Activated CD4-positive, alpha-beta memory T cell treated with anti-CD3 and anti-CD28 coated beads, Interleukin-2, amount 10 ng/mL, durations not matched to agents 7 days and 5 days (primary cell): Measurements from ENCODE around the gene IBA57. TPM values are rescaled to one million over a fixed set of nuclear protein-coding genes. Genes with fewer than 3 reads are reported as not detected.

ENCODE experiments used
- CTCF ChIA-PET: fragments of 350-600 bp; sonication (Branson Sonifier 250); formaldehyde crosslinking; loops from one replicate; lab custom pipeline; 2021; ENCODE audit warnings: antibody characterized with exemption, inconsistent platforms; lab: Charles Lee
- POLR2A ChIA-PET: fragments of 350-600 bp; sonication (Branson Sonifier 250); formaldehyde crosslinking; loops from one replicate; lab custom pipeline; 2021; ENCODE audit warnings: antibody characterized with exemption; lab: Charles Lee
- DNase-seq: peaks from one replicate; pipeline ENCODE4 v3.0.0-alpha.2; 2020
- H3K27ac Mint-ChIP-seq: one replicate; pipeline ENCODE4 v1.8.0; 2021; ENCODE audit warnings: mild to moderate bottlenecking, mixed read lengths
- H3K27me3 Mint-ChIP-seq: one replicate; pipeline ENCODE4 v1.8.0; 2021; ENCODE audit warnings: mixed read lengths
- H3K36me3 Mint-ChIP-seq: one replicate; pipeline ENCODE4 v1.8.0; 2021; ENCODE audit warnings: low read depth, mixed read lengths
- H3K4me1 Mint-ChIP-seq: one replicate; pipeline ENCODE4 v1.8.0; 2021; ENCODE audit warnings: mixed read lengths
- H3K4me3 Mint-ChIP-seq: one replicate; pipeline ENCODE4 v1.8.0; 2021; ENCODE audit warnings: mild to moderate bottlenecking, mixed read lengths
- H3K9me3 Mint-ChIP-seq: one replicate; pipeline ENCODE4 v1.8.0; 2021; ENCODE audit warnings: mixed read lengths
- total RNA-seq, 2 experiments: library from RNA; stranded (reverse); gene quantifications; one replicate each; pipeline ENCODE4 v1.2.3, GENCODE V29; 2021

The IBA57 gene
- total RNA-seq: 1 to 10 TPM; 4.5 to 5.2 TPM

GRCh38 chr1:228165372-228166169 lies at the start of gene IBA57:
Gene IBA57 (plus strand): TSS chr1:228165804. CDS start chr1:228165817, 13 bp downstream.
- no peaks in the 10 kb centered on the region for H3K9me3 Mint-ChIP-seq
- CTCF ChIA-PET: interaction anchor here (0.5 to 4.3 kb wide), 27 partner anchors 9 to 1407 kb away, joined by 3 to 50 read pairs (median 5); partner anchors contain the start of genes ARF1 and GUK1
- peaks cover 34% of the 10 kb centered on the region for H3K4me1 Mint-ChIP-seq
- DNase-seq: peak; percentile 100
- peak within 1 kb of the TSS; percentile 86 for H3K4me3 Mint-ChIP-seq
- POLR2A ChIA-PET: interaction anchor here (0.8 to 7.8 kb wide), 26 partner anchors 8 to 403 kb away, joined by 3 to 95 read pairs (median 6); partner anchors contain the start of genes ARF1, C1orf35, GJC2 and GUK1
- peaks cover 2% of the 10 kb centered on the region for H3K36me3 Mint-ChIP-seq
- H3K27ac Mint-ChIP-seq: peak within 1 kb of the TSS; percentile 89
- no peaks in the 10 kb centered on the region for H3K27me3 Mint-ChIP-seq

GRCh38 chr1:228117335-228117734 lies 48.3 kb upstream of the IBA57 start:
- ChIA-PET POLR2A (no interaction called here), CTCF (no interaction called here)
- peaks cover 6% of the 10 kb centered on the region for H3K36me3 Mint-ChIP-seq
- no peak overlapping the region for H3K27ac Mint-ChIP-seq
- H3K4me3 Mint-ChIP-seq: no peak overlapping the region
- peaks cover 7% of the 10 kb centered on the region for H3K4me1 Mint-ChIP-seq
- no peak for DNase-seq
- H3K27me3 Mint-ChIP-seq: peaks cover 4% of the 10 kb centered on the region
- H3K9me3 Mint-ChIP-seq: peaks cover 7% of the 10 kb centered on the region

GRCh38 chr1:228118040-228118439 lies 47.6 kb upstream of the IBA57 start:
- H3K36me3 Mint-ChIP-seq: peaks cover 6% of the 10 kb centered on the region
- peaks cover 8% of the 10 kb centered on the region for H3K27me3 Mint-ChIP-seq
- H3K4me3 Mint-ChIP-seq: no peak overlapping the region
- ChIA-PET POLR2A (interaction anchor here (1.6 kb wide), 1 partner anchor 8 kb away, joined by 8 read pairs; the partner anchor contains the start of gene MRPL55), CTCF (interaction anchor here (1.6 kb wide), 1 partner anchor 8 kb away, joined by 4 read pairs; the partner anchor contains the start of gene MRPL55)
- H3K27ac Mint-ChIP-seq: no peak overlapping the region
- peaks cover 7% of the 10 kb centered on the region for H3K9me3 Mint-ChIP-seq
- DNase-seq: no peak
- H3K4me1 Mint-ChIP-seq: peaks cover 7% of the 10 kb centered on the region

- Mint-ChIP-seq H3K36me3 (peaks cover 6% of the 10 kb centered on the region), H3K27me3 (peaks cover 10% of the 10 kb centered on the region), H3K27ac (no peak overlapping the region), H3K9me3 (peaks cover 7% of the 10 kb centered on the region), H3K4me1 (peaks cover 7% of the 10 kb centered on the region), H3K4me3 (no peak overlapping the region)
- no peak for DNase-seq
- ChIA-PET CTCF (no interaction called here), POLR2A (no interaction called here)
Measured at GRCh38 chr1:228120351-228120750, 45.3 kb upstream of the IBA57 start.

- H3K4me3 Mint-ChIP-seq: no peak overlapping the region
- H3K27me3 Mint-ChIP-seq: peaks cover 10% of the 10 kb centered on the region
- CTCF ChIA-PET: interaction anchor here (0.9 to 1.9 kb wide), 3 partner anchors 10 to 123 kb away, joined by 3 to 8 read pairs (median 3); no protein-coding TSS in a partner anchor
- peaks cover 7% of the 10 kb centered on the region for H3K9me3 Mint-ChIP-seq
- POLR2A ChIA-PET: no interaction called here
- H3K36me3 Mint-ChIP-seq: peaks cover 6% of the 10 kb centered on the region
- DNase-seq: no peak
- no peak overlapping the region for H3K27ac Mint-ChIP-seq
- H3K4me1 Mint-ChIP-seq: peaks cover 7% of the 10 kb centered on the region
Measured at GRCh38 chr1:228120857-228121489, 44.6 kb upstream of the IBA57 start.

- CTCF ChIA-PET: interaction anchor here (0.6 to 1.9 kb wide), 3 partner anchors 8 to 377 kb away, joined by 3 to 8 read pairs (median 3); no protein-coding TSS in a partner anchor
- Mint-ChIP-seq H3K4me3 (no peak overlapping the region), H3K9me3 (peaks cover 3% of the 10 kb centered on the region), H3K27me3 (peaks cover 13% of the 10 kb centered on the region), H3K36me3 (peaks cover 2% of the 10 kb centered on the region), H3K4me1 (peaks cover 7% of the 10 kb centered on the region), H3K27ac (no peak overlapping the region)
- DNase-seq: no peak
- POLR2A ChIA-PET: interaction anchor here (1.4 kb wide), 1 partner anchor 13 kb away, joined by 3 read pairs; no protein-coding TSS in a partner anchor
Measured at GRCh38 chr1:228122921-228123441, 42.6 kb upstream of the IBA57 start.

- H3K9me3 Mint-ChIP-seq: no peaks in the 10 kb centered on the region
- H3K4me3 Mint-ChIP-seq: no peak overlapping the region
- POLR2A ChIA-PET: interaction anchor here (1.4 kb wide), 1 partner anchor 14 kb away, joined by 3 read pairs; no protein-coding TSS in a partner anchor
- peaks cover 12% of the 10 kb centered on the region for H3K27me3 Mint-ChIP-seq
- H3K36me3 Mint-ChIP-seq: no peaks in the 10 kb centered on the region
- H3K4me1 Mint-ChIP-seq: peaks cover 7% of the 10 kb centered on the region
- CTCF ChIA-PET: no interaction called here
- H3K27ac Mint-ChIP-seq: no peak overlapping the region
- no peak for DNase-seq
Measured at GRCh38 chr1:228123505-228123904, 42.1 kb upstream of the IBA57 start.

GRCh38 chr1:228125185-228125584 lies 40.4 kb upstream of the IBA57 start:
- Mint-ChIP-seq H3K36me3 (no peaks in the 10 kb centered on the region), H3K27ac (no peak overlapping the region), H3K9me3 (no peaks in the 10 kb centered on the region), H3K27me3 (peaks cover 12% of the 10 kb centered on the region), H3K4me1 (peaks cover 7% of the 10 kb centered on the region), H3K4me3 (no peak overlapping the region)
- CTCF ChIA-PET: interaction anchor here (1.6 kb wide), 1 partner anchor 41 kb away, joined by 4 read pairs; no protein-coding TSS in a partner anchor
- no peak for DNase-seq
- POLR2A ChIA-PET: no interaction called here

- no peak overlapping the region for H3K27ac Mint-ChIP-seq
- POLR2A ChIA-PET: interaction anchor here (1.5 kb wide), 1 partner anchor 326 kb away, joined by 5 read pairs; a partner anchor contains a TSS
Measured at GRCh38 chr1:228131766-228132165, 33.8 kb upstream of the IBA57 start.

GRCh38 chr1:228134591-228134990 lies 31.0 kb upstream of the IBA57 start:
- H3K27me3 Mint-ChIP-seq: peaks cover 23% of the 10 kb centered on the region
- no peak overlapping the region for H3K27ac Mint-ChIP-seq
- POLR2A ChIA-PET: no interaction called here
- H3K4me1 Mint-ChIP-seq: peaks cover 9% of the 10 kb centered on the region
- no peaks in the 10 kb centered on the region for H3K9me3 Mint-ChIP-seq
- DNase-seq: no peak
- H3K36me3 Mint-ChIP-seq: no peaks in the 10 kb centered on the region
- no peak overlapping the region for H3K4me3 Mint-ChIP-seq
- CTCF ChIA-PET: interaction anchor here (2.3 kb wide), 1 partner anchor 31 kb away, joined by 7 read pairs; the partner anchor contains the start of gene IBA57

More at GRCh38 chr1:228131766-228132165, 33.8 kb upstream of the IBA57 start:
- Mint-ChIP-seq H3K27me3 (peaks cover 21% of the 10 kb centered on the region), H3K9me3 (no peaks in the 10 kb centered on the region), H3K4me3 (no peak overlapping the region), H3K4me1 (peaks cover 4% of the 10 kb centered on the region), H3K36me3 (no peaks in the 10 kb centered on the region)
- CTCF ChIA-PET: interaction anchor here (1.4 to 2.3 kb wide), 6 partner anchors 10 to 382 kb away, joined by 3 to 35 read pairs (median 6); partner anchors contain the start of gene IBA57
- no peak for DNase-seq

GRCh38 chr1:228136901-228137300 lies 28.7 kb upstream of the IBA57 start:
- Mint-ChIP-seq H3K36me3 (peaks cover 10% of the 10 kb centered on the region), H3K4me1 (peaks cover 12% of the 10 kb centered on the region)
- CTCF ChIA-PET: interaction anchor here (1.2 to 7.7 kb wide), 4 partner anchors 10 to 77 kb away, joined by 3 to 50 read pairs (median 4); partner anchors contain the start of gene IBA57

GRCh38 chr1:228139406-228139930 lies 26.1 kb upstream of the IBA57 start:
- no peak for DNase-seq
- Mint-ChIP-seq H3K4me3 (peak overlapping the region; percentile 99), H3K4me1 (peaks cover 36% of the 10 kb centered on the region), H3K36me3 (peaks cover 28% of the 10 kb centered on the region), H3K27ac (peak overlapping the region; percentile 98), H3K9me3 (no peaks in the 10 kb centered on the region), H3K27me3 (peaks cover 19% of the 10 kb centered on the region)
- ChIA-PET CTCF (interaction anchor here (1.2 to 7.7 kb wide), 3 partner anchors 9 to 30 kb away, joined by 3 to 50 read pairs (median 8); partner anchors contain the start of genes IBA57 and MRPL55), POLR2A (interaction anchor here (1.0 to 10.2 kb wide), 3 partner anchors 26 to 282 kb away, joined by 3 to 95 read pairs (median 4); partner anchors contain the start of gene IBA57)

More at GRCh38 chr1:228136901-228137300, 28.7 kb upstream of the IBA57 start:
- H3K27me3 Mint-ChIP-seq: peaks cover 22% of the 10 kb centered on the region
- H3K9me3 Mint-ChIP-seq: no peaks in the 10 kb centered on the region
- H3K27ac Mint-ChIP-seq: no peak overlapping the region
- no peak for DNase-seq
- POLR2A ChIA-PET: interaction anchor here (1.3 to 10.2 kb wide), 2 partner anchors 27 to 28 kb away, joined by 4 to 95 read pairs; partner anchors contain the start of gene IBA57
- no peak overlapping the region for H3K4me3 Mint-ChIP-seq
